IPS DF 19.7 (cell line): ENCODE data around the gene ADAMTS17.

Experiments
- DNase-seq: peaks from one replicate; pipeline ENCODE4 v3.0.0-alpha.2; 2013; ENCODE audit warnings: low read depth, low spot score

Gene ADAMTS17

DNA sequence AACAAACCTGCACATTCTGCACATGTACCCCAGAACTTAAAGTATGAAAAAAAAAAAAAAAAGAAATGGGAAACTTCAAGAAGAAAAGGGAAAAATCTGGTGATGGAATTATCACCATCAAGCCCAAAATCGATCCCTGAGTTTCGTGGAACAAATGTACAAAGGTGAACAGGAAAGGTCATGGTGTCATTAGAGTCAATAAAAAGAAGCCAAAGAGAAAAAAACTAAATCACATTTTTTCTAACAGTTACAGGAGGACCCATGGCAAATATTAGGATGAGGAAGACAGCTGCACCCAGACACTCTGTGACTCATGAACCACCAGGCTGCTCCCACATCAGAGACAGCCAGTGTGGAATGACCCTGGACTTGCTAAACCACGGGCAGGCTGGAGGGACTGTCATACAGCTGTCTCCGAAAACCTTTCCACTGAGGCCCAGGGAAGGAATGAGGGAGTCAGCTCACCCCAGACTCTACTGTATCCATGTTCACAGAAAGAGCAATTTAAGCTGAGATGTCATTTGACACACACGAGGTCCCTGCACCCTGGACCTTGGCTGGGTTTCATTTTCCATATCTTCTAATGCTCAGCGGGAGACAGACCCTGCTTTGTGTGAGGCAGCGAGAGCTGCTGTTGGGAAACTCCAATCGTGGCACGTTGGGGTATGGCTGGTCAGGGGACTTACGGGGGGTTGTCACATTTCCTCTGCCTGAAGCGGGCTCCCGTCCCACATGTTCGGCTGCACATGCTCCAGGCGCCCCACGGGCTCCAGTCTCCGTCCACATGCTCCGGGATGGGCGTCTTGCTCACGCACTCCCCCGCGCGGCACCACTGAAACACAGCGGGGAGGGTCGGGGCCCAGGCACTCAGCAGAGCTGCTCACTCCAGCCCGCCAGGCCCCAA is 210.2 kb downstream of the ADAMTS17 start:
- DNase-seq, result no peak

DNA sequence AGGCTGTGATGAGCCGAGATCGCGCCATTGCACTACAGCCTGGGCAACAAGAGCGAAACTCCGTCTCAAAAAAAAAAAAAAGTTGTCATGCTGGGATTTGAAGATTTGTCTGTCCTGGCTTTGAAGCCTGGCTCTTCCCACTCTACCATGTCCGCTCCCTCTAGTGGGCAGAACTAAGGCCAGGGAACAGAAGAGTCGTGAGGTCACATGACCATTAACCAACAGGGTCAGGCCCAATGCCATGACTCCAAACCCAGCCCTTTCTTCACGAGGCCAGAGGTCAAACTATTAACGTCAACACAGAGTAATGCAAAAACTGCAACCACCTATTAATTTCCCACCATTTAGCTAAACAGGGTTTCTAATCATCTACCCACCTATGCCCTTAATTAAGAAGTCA is 212.1 kb downstream of the ADAMTS17 start:
- DNase-seq, result no peak

DNA sequence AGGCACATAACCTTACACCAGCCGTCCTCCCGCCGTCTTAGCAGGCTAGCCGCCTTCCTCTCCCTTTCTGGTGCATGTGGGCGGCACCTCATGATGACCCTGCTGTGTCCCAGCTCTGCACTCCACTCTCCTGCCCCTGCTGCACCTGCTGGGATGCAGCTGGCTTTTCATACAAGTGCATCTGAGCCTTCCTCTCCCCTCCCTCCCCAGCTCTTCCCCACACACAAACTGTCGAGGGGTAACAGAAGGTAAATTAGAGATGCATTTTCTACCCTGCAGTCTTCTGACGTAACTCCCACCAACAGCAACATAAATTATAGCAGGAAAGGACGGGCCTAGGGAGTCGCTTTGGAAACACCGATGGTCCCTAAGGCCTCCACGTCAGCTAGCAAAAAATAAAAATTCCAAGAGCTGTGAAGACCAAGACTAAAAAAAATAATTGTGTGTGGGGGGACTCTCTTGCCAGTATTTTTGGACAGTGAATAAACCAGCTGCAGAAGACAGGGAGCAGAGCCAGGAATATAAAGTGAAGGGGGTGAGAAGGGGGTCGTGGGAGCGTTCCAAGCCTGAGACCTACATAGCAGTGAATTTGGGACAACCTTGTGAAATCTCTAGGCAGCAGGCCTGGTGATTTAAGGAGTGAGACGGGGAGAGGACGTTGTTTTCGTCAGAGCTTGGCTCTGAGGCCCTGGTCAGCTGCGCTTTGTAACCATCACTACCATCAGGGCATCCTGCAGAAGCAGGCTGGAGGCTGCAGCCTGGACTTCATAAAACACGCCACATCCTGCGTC is 216.2 kb downstream of the ADAMTS17 start:
- no peak for DNase-seq

DNA sequence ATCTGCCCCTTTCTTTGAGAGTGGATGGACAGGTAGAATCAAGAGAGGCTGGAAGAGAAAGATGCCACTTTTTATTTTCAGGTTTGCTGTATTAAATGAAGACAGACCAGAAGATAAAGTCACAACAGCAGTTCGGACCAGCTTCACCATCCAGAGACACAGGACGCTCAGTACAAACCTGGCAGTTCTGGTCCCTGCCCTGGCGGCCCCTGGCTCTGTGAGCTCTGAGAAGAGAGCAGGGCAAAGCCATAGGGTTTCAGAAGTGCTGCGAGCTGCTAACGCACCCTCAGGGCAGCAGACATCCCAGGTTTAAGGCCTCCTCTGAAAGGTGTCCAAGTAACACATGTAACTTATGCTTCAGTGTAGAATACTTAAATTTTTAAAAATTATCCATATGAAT is 216.8 kb downstream of the ADAMTS17 start:
- no peak for DNase-seq

DNA sequence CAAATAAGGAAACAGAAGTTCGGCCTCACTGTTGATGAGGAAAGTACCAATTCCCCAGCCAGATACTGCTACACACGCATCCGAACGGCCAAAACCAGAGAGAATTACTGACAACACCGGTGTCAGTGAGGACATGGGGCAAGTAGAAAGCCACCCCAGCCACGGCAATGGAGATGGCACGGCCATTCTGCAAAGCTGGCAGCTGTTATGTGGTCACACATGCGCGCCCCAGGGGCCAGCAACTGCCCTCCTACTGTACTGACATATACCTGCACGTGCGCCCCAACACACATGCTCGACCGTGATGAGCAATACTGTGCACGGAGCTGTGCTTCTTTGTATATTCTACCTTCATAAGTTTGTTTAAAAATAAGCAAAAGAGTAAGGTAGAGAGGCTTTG is 217.4 kb downstream of the ADAMTS17 start:
- DNase-seq, result no peak

DNA sequence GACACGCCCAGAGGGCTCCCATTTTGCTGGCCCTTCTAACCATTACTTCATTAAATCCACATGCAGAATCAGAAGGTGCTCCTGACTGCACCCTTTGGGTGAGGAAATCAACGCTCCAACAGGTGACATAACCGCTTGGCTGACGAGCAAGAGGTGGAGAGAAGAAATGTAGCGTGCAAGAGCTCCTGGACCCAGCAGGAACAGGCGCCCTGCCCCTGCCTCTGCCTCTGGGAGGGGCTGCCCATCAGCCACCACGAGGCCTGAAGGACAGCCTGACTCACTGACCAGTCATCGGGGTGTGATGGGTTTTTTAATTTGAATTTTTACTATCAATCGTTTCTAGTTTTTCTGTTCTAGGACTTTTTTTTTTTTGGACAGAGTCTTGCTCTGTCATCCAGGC is 218.2 kb downstream of the ADAMTS17 start:
- no peak for DNase-seq

DNA sequence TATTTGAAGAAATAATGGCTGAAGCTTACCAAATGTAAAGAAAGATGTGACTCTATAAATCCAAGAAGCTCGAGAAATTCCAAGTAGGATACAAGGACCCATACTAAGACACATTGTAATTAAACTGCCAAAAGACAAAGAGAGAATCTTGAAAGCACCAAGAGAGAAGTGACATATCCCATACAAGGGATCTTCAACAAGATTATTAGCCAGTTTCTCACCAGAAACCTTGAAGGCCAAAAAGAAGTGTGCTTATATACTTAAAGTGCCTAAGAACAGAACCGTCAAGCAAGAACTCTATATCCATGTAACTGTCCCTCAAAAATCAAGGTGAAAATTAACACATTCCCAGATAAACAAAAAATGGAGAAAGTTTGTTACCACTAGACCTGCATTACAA is 220.5 kb downstream of the ADAMTS17 start:
- DNase-seq, result no peak

DNA sequence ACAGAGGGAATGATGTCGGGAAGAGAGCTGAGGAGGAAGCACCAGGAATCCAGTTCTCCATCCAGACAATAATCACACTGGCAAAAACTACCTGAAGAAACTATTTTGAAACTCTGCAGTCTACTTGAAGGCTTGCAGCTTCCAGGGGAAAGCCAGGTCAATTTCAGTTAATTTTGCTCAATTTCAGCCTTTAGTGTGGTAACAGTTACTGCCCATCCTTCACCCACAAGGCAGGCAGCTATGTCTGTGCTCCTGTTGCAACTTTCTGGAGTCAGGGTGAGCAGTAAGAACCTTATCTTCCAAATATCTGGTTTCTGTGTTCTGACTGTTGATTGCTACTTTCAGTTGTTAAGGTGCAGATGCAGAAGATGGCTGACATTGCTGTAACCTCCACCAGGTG is 221.7 kb downstream of the ADAMTS17 start:
- DNase-seq, result no peak

DNA sequence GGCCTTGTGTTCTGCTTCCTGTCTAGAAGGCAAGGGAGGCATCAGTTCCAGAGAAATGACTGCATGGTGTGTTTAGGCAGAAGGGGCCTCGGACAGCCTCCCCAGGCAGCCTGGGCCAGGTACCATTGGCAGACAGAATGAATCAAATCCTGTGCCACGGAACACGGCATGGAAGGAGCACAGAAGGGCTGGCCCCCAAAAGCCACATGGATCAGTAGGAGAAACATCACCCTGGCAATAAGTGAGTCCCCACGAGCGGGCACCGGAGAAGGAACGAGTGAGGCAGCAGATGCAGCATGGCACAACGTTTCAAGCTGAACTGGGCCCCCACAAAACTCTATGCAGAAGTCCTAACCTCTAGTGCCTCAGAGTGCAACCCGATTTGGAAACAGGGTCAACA is 223.2 kb downstream of the ADAMTS17 start:
- DNase-seq, result no peak

DNA sequence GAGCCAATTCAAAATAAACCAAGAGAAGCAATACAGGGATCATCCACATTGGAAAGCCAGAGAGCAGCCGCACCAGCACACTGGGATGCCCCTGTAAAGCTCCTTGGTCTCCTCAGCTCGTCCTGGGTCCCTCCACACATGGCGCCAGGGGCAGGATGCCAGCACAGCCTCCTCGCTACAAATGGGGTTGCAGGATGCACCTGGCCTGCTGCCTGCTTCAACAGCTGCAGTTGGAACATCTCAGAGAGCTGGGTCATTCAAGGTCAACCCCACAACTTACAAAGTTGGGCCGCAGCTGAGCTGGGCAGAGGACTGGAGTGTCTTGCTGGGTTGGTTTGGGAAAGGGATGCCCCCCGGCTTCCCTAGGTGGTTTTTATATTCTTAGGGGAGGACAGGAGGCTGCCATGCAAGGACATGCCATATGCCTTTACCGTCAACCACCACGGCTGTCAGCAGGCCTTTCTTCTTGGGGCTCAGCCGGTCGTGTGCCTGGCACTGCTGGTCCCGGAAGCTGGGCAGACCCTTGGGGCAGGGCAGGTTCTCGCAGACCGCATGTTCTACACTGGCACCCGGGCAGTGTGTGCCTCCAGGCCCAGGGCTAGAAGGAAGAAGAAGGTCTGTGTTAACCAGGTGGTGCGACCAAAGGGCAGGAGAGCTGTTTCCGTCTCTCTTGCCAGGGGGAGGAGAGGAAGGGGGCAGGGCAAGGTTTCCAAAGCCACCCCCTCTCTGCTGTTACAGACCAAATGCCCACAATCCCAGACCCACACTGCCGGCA is 225.2 kb downstream of the ADAMTS17 start:
- no peak for DNase-seq

DNA sequence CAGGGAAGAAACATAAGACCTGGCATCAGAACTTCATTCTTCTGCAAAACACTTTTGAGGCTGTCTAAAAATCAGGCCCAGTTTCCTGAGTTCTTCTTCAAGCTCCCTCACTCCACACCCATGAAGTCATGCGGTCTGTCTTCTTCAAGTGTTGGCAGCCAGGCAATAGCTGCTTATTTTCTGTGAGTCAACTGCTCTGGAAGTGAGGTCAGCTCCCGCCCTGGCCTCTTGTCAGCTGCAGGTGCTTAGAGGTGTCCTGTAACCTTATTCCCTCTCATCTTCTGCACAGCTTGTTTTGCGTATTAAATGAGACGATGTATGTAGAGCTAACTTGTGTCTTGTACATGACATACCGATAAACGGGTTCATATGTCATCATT is 226.1 kb downstream of the ADAMTS17 start:
- DNase-seq, result no peak

DNA sequence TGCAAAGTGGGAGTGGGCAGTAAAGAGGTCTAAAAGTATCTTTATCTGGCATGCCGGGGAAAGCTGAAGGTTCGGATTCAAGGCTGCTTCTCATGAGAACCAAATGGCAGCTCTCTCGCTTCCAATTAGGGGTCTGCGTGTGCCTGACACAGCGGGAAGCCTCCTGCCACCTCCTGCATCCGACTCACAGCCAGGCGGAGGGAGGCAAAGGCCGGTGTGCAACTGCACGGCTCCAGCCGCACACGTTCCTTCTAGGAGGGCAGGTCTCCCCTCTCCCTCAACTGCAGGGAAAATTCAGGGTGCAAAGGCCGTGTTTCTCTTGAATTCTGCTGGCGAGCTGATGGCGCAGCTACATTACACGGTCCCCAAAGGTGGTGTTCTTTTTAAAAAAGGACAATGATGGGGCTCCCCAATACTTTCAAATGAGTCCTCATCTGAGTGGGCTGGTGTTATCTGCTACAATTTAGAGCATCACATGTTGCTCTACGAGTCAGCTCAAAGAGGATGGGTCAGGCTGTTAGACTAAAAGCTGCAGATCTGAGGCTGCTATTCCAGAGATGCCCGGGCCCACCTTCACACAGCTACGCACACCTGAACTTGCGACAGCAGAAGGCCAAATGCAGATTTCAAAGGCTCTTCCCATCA is 226.6 kb downstream of the ADAMTS17 start:
- no peak for DNase-seq

DNA sequence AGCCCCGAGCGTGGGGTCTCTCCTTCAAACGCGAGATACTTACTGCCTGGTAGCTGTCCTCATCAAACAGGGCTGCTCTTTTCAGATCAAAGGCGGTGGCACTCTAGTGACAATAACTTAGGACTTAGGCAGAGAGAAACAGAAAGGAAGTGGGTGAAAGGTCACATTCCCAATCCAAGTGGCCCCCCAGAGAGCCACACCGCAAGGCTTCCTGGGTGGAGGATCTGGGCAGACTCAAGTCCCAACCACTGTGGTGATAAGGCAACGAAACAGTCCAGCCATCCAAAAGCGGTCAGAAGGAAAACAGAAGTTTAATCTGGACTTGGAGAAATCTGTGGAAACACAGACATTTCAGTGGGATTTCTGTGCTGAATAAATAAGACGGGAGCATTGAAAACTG is 227.2 kb downstream of the ADAMTS17 start:
- DNase-seq, result no peak

DNA sequence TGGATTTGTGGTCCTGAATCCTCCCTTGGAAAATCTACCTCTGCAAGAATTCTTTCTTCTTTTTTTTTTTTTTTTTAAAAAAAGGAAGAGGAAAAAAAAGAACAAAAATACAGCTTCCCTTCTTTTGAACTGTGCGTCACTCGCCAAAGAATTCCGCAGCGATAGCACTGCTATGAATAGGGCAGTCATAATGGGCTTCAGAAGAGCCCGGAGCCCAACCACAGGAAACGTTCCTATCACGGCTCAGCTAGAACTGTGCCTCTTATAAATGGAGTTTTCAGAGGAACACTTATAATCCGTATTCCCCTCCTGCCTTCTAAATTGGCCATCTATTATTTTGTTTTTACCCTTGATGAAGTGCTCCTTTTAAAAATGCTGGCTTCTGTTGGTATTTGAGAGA is 227.7 kb downstream of the ADAMTS17 start:
- DNase-seq, result no peak

DNA sequence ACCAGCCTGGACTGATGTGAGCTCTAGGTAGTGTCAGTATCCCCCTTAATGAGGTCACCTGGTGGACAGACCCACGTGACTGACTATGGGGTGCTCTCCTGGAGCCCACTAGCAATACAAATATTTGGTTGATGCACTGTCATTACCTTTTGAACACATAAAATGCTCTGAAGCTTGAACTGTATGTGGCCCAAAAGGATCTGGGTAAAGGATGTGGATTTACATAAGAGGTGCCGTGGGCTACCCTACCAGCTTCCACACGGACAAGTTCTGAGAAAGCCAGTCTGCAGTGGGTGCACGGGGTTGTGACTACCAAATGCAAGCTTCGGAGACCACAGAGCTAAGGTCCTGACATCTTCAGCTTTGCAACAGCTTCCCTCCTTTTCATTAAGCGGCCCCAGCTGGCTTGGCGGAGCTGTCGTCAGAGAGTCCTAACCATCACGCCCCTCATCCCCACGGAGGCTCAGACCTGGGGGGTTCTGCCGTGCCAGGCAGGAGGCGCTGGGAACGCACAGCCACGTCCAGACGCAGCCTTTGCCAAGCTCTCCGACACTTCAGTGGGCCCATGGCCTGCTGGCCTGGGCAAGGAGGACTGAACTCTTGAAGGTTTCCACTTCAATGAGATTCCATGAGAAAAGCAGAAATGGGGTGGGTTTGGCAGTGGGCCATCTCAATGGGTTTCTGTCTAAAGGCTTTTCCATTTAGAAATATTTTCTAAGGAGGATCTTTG is 228.3 kb downstream of the ADAMTS17 start:
- DNase-seq, result no peak

DNA sequence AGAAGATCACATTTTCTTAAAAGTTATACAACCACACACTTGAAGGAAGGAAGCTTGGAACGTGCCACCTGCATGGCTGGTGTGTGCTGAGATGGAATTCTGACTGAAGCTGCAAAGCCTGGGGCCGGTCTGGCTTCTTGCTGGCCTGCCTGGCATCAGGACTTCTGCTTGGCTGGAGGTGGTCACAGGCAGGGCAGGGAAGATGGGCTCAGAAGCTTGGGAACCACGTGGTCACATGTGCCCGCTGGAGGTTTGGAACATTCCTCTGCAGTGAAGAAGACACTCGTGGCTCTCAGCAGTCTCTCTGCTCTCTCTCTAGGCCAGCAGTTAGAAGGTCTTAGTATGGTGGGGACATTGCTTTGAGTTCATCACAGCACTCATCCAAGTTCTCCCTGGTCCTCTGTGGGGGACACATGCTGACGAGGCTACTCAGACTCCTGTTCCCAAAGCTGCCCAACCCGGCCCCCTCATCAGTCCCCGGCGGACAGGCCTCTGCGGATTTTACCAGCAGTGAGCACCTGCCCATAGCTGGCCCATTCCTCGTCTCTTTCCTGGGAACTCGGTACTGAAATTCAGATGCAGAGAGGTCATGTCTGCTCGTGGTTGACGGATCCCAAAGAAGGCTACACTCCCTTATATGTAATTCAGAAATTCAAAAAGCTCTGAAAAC is 229.0 kb downstream of the ADAMTS17 start:
- DNase-seq, result no peak

DNA sequence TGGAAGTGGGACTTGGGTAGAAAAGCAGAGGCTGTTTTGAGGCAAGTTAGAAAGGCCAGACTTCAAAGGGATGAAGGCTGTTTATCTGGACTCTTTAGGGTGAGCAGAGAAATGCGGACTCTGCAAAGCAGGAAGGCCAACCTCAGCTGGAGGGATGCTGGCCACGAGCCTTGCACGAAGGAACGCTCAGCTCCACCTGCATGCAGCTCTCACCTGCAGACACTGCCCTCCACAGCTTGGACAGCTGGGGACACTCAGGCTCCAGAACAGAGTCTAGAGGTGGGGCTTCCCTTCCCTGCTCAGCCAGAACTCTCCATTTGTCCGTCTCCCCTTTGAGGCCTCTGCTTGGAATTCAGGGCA is 229.7 kb downstream of the ADAMTS17 start:
- DNase-seq, result no peak

DNA sequence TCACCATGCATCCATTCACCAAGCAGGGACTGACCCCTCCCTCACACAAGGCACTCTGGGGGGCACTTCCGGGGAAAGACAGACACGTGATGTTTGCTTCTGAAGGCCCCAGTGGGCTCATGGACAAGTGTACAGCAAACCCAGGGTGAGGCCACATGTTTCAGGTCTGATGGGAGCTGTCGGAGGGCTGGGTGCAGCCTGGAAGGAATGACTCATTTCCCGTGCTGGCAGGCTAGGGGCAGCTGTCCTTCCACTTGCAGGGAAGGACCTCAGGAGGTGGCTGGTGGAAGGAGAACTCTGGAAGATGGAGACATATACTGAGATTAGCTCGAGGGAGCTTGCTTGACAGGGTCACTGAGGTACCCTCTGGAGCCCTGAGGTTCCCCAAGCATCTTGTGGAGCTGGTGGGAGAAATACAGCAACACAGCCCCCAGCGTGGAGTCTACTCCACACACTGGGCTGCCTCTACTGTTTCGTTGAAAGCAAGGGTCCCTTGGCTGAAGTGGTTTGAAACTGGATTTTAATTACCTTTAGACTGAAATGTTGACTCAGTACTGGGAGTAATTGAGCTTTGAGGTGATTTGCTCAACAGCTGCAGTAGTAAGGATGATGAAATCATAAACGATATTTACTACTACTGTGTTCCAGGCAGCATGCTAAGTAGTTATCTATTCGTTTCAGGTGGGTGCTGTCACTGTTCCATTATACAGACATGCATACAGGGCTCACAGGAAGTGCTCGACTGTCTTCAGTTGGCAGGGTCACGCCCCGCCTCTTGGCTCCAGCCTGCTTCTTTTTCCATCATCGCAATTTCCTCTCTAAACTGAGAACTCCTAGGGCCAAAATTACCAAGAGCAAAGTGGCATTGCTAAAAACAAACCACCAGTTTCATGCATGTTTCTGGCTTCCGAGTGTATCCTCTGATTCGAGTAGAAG is 230.4 kb downstream of the ADAMTS17 start:
- no peak for DNase-seq

DNA sequence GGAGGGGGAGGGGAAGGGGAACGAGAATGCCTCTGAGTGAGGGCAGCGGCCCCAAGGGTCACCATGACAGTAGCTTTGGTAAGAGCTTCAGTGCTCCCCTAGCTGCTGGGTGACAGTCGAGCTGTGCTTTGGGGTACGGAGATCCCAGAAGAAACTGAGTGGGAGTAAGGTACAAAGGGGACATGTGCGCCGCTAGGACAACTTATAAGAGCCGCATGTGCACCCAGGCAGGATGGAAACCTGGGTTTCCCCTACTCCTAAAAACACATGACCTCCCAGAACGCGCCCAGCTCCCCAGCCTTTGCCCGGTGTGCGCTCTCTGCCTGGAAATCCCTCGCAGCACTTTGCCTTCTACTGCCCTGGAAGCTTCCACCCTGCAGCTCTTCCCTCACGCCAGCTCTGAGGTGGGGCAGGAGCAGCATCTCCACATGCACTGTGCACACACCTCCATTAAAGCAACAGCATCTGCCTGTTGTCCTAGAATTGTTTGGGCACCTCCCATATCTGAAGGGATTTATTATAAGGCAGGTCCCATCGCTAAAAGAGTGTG is 232.2 kb downstream of the ADAMTS17 start:
- no peak for DNase-seq
